Right lobe of liver (tissue), 6 donors: Measurements from ENCODE around the gene BCL7C. TPM values are rescaled to one million over a fixed set of nuclear protein-coding genes. Genes with fewer than 3 reads are reported as not detected.
A peak's percentile ranks its signal among the peaks of the same experiment; 100 is the strongest.

Experiments used
- ATAC-seq, 4 donors: fragments of 200-7000 bp; cut with Tn5 transposase; one replicate each; pipeline ENCODE4 v1.9.1; 2020; ENCODE audit warnings: mild to moderate bottlenecking in 4 of 4, moderate library complexity in 4 of 4
- DNase-seq, 3 donors: peaks; one replicate each; pipeline ENCODE4 v3.0.0-alpha.2; 2020
- H3K27ac ChIP-seq, 3 donors: fragments of 200-600 bp; one replicate each; pipeline ENCODE4 v1.8.0; 2022
- H3K27me3 ChIP-seq, 2 donors: fragments of 200-600 bp; one replicate each; pipeline ENCODE4 v1.8.0; 2022
- H3K36me3 ChIP-seq, 4 donors: fragments of 200-600 bp; sonication (generic) in 1 of 4; one replicate each; pipeline versions ENCODE4 v1.5.1 to v1.8.0; 2017 to 2022; ENCODE audit warnings: control low read depth in 1 of 4
- H3K4me1 ChIP-seq, 4 donors: fragments of 200-600 bp; sonication (generic) in 1 of 4; one replicate each; pipeline versions ENCODE4 v1.5.1 to v1.8.0; 2017 to 2022; ENCODE audit warnings: control low read depth in 1 of 4
- H3K4me3 ChIP-seq, 3 donors: fragments of 200-600 bp; one replicate each; pipeline ENCODE4 v1.8.0; 2022
- H3K9me3 ChIP-seq, 4 donors: fragments of 200-600 bp; sonication (generic) in 1 of 4; one replicate each; pipeline versions ENCODE4 v1.5.1 to v1.8.0; 2017 to 2022; ENCODE audit warnings: control low read depth in 1 of 4
- CTCF ChIP-seq, 4 donors: fragments of 200-600 bp in 3 of 4; fragments of 450-650 bp in 1 of 4; IDR thresholded peaks; one replicate each; pipeline versions ENCODE4 v1.5.1 to v1.8.0; 2016 to 2022; ENCODE audit warnings: antibody characterized with exemption in 4 of 4, mild to moderate bottlenecking in 2 of 4
- POLR2A ChIP-seq: fragments of 450-650 bp; IDR thresholded peaks from one replicate; pipeline ENCODE4 v1.6.1; 2017; ENCODE audit warnings: antibody characterized with exemption, mild to moderate bottlenecking
- WGBS: methylation state at CpG from one replicate; pipeline ENCODE4 v1.1.6; 2018; ENCODE audit warnings: low coverage, low lambda C conversion rate; ENCODE audit not compliant: insufficient coverage; ENCODE audit errors: missing lambda C conversion rate; 5-methylcytosine and 5-hydroxymethylcytosine counted together
- intact Hi-C, 2 donors: fragments of 100-400 bp; cut with DNase I; formaldehyde crosslinking; loops; one replicate each; pipeline versions ENCODE4 v1.11.2 to v1.14.1; 2022
- total RNA-seq, 6 experiments: library from RNA; depleted of rRNA in 2 of 6; stranded (reverse); fragments of >200 nt in 2 of 6; fragmentation: NEBNext Ultra II Directional in 3 of 6; extraction: Animal tissue kit (Norgen Biotek cat#: 25700) in 3 of 6; gene quantifications; one replicate each; pipeline versions ENCODE4 v1.1.0 to v1.2.4, GENCODE V29; 2016 to 2023
- donor health status: DM: no; HTN: yes; CAD: no.
- donor health status: DM: no; HTN: no; CAD: no.
- donor health status: DM: no; HTN: no; CAD: no.
- donor health status: DM: no; HTN: yes; CAD: no.
- donor health status: DM: no; HTN: yes; CAD: no.

Gene BCL7C
- total RNA-seq, 6 experiments from 2014 or later = 5.9 to 14.3 (median 7.9) TPM

DNA sequence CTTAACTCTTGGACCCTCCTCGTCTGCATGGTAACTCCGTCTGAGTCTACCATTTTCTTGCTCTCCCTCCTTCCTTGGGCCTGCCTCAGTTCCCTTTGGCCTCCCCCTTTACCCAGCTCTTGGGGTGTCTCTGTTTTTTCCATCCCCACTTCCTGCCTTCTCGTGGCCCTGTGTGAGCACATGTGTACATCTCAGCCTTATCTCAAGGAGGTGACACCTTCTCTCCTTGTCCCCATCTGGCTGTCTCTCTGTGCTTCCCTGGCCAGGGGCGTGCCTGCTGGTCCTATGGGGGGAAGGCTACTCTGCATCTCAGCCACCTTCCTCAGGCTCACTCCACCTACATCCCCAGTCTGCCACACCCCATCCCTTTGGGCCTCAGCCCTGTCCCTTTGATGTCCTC lies 9.1 kb upstream of the BCL7C start:
- no peaks in the 10 kb centered on the region for H3K9me3 ChIP-seq
- 72% methylated on average over 4 of the region's 4 CpGs for WGBS
- TF ChIP-seq POLR2A (no peak), CTCF (IDR thresholded peaks at IDR 0.05) (no peak)
- H3K27me3 ChIP-seq = no peaks in the 10 kb centered on the region
- H3K36me3 ChIP-seq = no peaks in the 10 kb centered on the region
- DNase-seq (no peak), ATAC-seq (no peak)
- H3K27ac ChIP-seq = peak overlapping the region in 2 of 3 donors; percentile 78 to 86
- peak overlapping the region in 2 of 3 donors; percentile 49 to 66 for H3K4me3 ChIP-seq
- H3K4me1 ChIP-seq = no peaks in the 10 kb centered on the region
- intact Hi-C loops = no loop called here

DNA sequence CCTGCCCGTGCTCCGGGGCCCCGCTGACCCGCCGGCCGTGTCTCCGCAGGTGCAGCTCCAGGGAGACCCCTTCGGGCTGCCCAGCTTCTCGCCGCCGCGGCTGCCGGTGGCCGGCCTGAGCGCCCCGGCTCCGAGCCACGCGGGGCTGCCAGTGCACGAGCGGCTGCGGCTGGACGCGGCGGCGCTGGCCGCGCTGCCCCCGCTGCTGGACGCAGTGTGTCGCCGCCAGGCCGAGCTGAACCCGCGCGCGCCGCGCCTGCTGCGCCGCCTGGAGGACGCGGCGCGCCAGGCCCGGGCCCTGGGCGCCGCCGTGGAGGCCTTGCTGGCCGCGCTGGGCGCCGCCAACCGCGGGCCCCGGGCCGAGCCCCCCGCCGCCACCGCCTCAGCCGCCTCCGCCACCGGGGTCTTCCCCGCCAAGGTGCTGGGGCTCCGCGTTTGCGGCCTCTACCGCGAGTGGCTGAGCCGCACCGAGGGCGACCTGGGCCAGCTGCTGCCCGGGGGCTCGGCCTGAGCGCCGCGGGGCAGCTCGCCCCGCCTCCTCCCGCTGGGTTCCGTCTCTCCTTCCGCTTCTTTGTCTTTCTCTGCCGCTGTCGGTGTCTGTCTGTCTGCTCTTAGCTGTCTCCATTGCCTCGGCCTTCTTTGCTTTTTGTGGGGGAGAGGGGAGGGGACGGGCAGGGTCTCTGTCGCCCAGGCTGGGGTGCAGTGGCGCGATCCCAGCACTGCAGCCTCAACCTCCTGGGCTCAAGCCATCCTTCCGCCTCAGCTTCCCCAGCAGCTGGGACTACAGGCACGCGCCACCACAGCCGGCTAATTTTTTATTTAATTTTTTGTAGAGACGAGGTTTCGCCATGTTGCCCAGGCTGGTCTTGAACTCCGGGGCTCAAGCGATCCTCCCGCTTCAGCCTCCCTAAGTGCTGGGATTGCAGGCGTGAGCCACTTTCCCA lies 8.4 kb upstream of the BCL7C start:
- intact Hi-C loops = no loop called here
- no peaks in the 10 kb centered on the region for H3K36me3 ChIP-seq
- H3K4me1 ChIP-seq = peaks cover 0 to 5% (median 2%) of the 10 kb centered on the region in 4 donors
- peak; percentile 78 to 81 (median 81) for DNase-seq
- peak; percentile 85 to 95 (median 89) for ATAC-seq
- peak overlapping the region; percentile 42 to 66 (median 49) for H3K4me3 ChIP-seq
- 38% methylated on average over 13 of the region's 99 CpGs for WGBS
- peak overlapping the region; percentile 77 to 86 (median 78) for H3K27ac ChIP-seq
- no peaks in the 10 kb centered on the region for H3K27me3 ChIP-seq
- H3K9me3 ChIP-seq = no peaks in the 10 kb centered on the region
- TF ChIP-seq POLR2A = peak; percentile 48
- TF ChIP-seq CTCF (IDR thresholded peaks at IDR 0.05) = peak in 2 of 4 donors; percentile 54 to 76

GRCh38 chr16:30901201-30902028 lies 7.5 kb upstream of the BCL7C start:
- TF ChIP-seq POLR2A (no peak), CTCF (IDR thresholded peaks at IDR 0.05) (no peak)
- Histone ChIP-seq H3K4me1 (peaks cover 0 to 9% (median 3%) of the 10 kb centered on the region in 4 donors), H3K9me3 (no peaks in the 10 kb centered on the region), H3K36me3 (no peaks in the 10 kb centered on the region), H3K4me3 (peak overlapping the region; percentile 38 to 66 (median 48)), H3K27ac (peak overlapping the region; percentile 76 to 86 (median 77)), H3K27me3 (no peaks in the 10 kb centered on the region)
- 30% methylated on average over 6 of the region's 6 CpGs for WGBS
- intact Hi-C loops = no loop called here
- ATAC-seq (no peak), DNase-seq (no peak)

DNA sequence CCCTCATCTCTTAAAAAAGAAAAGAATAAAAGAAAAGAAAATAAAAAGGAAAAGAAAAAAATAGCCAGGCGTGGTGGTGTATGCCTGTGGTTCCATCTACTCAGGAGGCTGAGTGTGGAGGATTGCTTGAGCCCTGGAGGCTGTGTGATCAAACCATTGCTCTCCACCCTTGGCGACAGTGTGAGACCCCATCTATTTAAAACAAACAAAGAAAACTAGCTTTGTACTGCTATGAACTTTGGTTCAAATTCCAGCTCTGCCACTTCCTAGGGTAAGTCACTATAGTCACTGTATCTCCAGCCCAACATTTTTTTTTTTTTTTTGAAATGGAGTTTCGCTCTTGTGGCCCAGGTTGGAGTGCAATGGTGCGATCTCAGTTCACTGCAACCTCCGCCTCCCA lies 6.7 kb upstream of the BCL7C start:
- TF ChIP-seq CTCF (IDR thresholded peaks at IDR 0.05) = no peak
- TF ChIP-seq POLR2A = no peak
- no peaks in the 10 kb centered on the region for H3K36me3 ChIP-seq
- no peaks in the 10 kb centered on the region for H3K9me3 ChIP-seq
- H3K4me1 ChIP-seq = peaks cover 0 to 9% (median 3%) of the 10 kb centered on the region in 4 donors
- H3K27ac ChIP-seq = no peak overlapping the region
- no peaks in the 10 kb centered on the region for H3K27me3 ChIP-seq
- ATAC-seq = no peak
- 98% methylated on average over 4 of the region's 5 CpGs for WGBS
- DNase-seq = no peak
- no peak overlapping the region for H3K4me3 ChIP-seq
- intact Hi-C loops = no loop called here
